ENCODE results near the gene OTULINL. TPM values are rescaled to one million over a fixed set of nuclear protein-coding genes. Genes with fewer than 3 reads are reported as not detected.
A peak's percentile ranks its signal among the peaks of the same experiment; 100 is the strongest.

Gene OTULINL
- total RNA-seq, 1 donor from 2014 or later: 3.8 TPM

DNA sequence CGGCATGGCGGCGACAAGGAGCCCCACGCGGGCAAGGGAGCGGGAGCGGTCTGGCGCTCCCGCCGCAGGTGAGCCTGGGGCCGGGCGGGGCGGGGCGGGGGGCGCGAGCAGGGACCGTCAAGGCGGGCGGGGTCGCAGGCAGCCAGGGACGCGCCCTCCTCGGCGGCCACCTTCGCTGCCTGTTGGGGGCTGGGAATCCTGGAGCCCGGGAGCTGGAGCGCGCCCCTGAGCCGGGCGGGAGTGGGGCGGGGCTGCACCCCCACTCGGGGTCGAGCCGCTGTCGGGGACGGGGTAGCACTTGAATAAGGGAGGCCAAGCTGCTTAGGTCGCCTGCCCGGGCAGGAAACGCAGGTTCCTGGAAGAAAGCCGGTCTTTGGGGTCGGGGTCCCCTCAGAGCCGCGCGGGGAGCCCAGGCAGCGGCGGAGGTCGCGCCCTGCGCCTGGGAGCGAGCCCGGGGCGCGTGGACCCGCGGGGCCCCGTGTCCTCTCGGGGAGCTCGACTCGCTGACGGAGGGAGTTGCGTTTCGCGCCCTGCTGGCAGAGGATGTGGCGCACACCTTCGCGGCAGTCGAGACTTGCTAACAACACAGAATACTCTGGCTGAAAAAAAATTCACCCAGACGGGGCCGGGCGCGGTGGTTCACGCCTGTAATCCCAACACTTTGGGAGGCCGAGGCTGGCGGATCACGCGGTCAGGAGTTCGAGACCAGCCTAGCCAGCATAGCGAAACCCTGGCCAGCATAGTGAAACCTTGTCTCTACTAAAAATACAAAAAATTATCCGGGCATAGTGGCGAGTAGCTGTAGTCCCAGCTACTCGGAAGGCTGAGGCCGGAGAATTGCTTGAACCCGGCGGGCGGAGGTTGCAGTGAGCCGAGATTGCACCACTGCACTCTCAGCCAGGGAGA, 552 bp downstream of the OTULINL start:
- Mint-ChIP-seq H3K4me1 (peaks cover 14% of the 10 kb centered on the region), H3K27ac (no peak overlapping the region)

DNA sequence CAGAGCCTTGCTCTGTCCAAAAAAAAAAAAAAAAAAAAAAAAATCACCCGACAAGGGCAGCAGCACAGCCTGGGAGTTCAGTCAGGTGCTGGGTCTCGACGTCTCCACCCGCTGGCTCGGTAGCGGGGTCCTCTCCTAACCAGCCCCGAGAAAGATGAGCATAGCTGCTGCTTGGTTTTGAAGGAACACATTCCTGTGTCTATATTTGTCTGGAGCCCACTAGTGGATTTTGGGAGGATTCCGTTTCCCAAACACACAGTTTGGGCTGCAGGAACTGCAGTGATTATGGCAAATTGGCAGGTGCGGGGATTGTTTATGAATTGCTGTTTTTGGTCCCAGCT, 1.2 kb downstream of the OTULINL start:
- peaks cover 89% of the 10 kb centered on the region for H3K27me3 Mint-ChIP-seq (ENCODE audit: low read depth)
- H3K4me1 Mint-ChIP-seq: peaks cover 14% of the 10 kb centered on the region
- TF ChIP-seq, protein P1, sequence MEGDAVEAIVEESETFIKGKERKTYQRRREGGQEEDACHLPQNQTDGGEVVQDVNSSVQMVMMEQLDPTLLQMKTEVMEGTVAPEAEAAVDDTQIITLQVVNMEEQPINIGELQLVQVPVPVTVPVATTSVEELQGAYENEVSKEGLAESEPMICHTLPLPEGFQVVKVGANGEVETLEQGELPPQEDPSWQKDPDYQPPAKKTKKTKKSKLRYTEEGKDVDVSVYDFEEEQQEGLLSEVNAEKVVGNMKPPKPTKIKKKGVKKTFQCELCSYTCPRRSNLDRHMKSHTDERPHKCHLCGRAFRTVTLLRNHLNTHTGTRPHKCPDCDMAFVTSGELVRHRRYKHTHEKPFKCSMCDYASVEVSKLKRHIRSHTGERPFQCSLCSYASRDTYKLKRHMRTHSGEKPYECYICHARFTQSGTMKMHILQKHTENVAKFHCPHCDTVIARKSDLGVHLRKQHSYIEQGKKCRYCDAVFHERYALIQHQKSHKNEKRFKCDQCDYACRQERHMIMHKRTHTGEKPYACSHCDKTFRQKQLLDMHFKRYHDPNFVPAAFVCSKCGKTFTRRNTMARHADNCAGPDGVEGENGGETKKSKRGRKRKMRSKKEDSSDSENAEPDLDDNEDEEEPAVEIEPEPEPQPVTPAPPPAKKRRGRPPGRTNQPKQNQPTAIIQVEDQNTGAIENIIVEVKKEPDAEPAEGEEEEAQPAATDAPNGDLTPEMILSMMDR (IDR thresholded peaks at IDR 0.05; ENCODE audit: unreplicated experiment): no peak
- H3K9me3 Mint-ChIP-seq: peaks cover 4% of the 10 kb centered on the region
- DNase-seq (ENCODE audit: low spot score in 2 of 2, unreplicated experiment in 2 of 2): no peak
- no peak overlapping the region for H3K27ac Mint-ChIP-seq
- H3K4me3 Mint-ChIP-seq: peak overlapping the region; percentile 70
- no peaks in the 10 kb centered on the region for H3K36me3 Mint-ChIP-seq

More for the DNA sequence above, 552 bp downstream of the OTULINL start:
- Mint-ChIP-seq H3K27me3 (ENCODE audit: low read depth) (peaks cover 87% of the 10 kb centered on the region), H3K9me3 (peaks cover 4% of the 10 kb centered on the region), H3K36me3 (no peaks in the 10 kb centered on the region), H3K4me3 (peak overlapping the region; percentile 70)
- TF ChIP-seq, protein P1 (IDR thresholded peaks at IDR 0.05; ENCODE audit: unreplicated experiment): no peak
- DNase-seq (ENCODE audit: low spot score in 2 of 2, unreplicated experiment in 2 of 2): peak; percentile 33 to 58

DNA sequence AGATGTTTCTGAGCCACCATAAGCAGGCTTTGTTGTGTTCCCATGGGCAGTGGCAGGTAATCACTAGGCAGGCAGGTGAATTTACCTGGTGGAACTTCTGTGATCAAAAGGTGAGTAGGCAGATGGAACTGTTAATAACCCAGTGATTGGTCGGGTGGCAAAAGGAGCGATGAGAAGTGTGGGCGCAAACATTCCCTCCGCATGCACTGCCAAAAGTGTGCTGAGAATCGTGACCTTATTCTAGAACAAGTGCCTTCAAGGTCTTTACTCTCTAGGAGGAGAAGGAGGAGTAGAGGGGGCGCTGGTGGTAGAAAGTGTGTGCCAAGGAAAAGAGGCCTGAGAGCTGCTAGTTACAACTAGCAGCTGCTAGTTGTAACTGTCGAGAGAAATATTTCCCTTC, 3.3 kb downstream of the OTULINL start:
- H3K27me3 Mint-ChIP-seq (ENCODE audit: low read depth): peaks cover 80% of the 10 kb centered on the region
- no peak overlapping the region for H3K27ac Mint-ChIP-seq
- TF ChIP-seq, protein P1 (IDR thresholded peaks at IDR 0.05; ENCODE audit: unreplicated experiment): no peak
- DNase-seq (ENCODE audit: low spot score in 2 of 2, unreplicated experiment in 2 of 2): no peak
- H3K4me3 Mint-ChIP-seq: no peak overlapping the region
- H3K9me3 Mint-ChIP-seq: peaks cover 4% of the 10 kb centered on the region
- H3K4me1 Mint-ChIP-seq: peaks cover 14% of the 10 kb centered on the region
- no peaks in the 10 kb centered on the region for H3K36me3 Mint-ChIP-seq

DNA sequence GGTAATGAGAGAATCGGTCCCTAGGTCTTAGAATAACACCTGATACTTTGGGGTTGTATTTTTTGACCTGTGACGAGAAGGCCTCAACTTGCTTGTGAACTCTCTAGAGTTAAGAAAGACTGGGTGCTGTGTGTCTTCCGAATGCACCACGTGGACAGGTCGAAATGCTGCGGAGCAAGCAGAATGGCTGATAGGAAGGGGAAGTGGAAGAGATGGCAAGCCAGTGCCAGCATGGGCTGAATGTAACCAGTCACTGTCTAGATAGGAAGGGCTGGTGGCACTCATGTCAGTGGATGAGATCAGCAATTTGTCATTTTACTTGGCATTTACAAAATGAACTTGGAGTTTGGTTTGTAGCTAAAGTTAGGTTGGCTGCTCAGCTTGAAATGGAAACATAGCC, 5.6 kb downstream of the OTULINL start:
- TF ChIP-seq, protein P1 (IDR thresholded peaks at IDR 0.05; ENCODE audit: unreplicated experiment): no peak
- no peak for DNase-seq (ENCODE audit: low spot score in 2 of 2, unreplicated experiment in 2 of 2)
- Mint-ChIP-seq H3K9me3 (peaks cover 4% of the 10 kb centered on the region), H3K36me3 (no peaks in the 10 kb centered on the region), H3K4me3 (no peak overlapping the region), H3K4me1 (peaks cover 3% of the 10 kb centered on the region), H3K27ac (no peak overlapping the region), H3K27me3 (ENCODE audit: low read depth) (peaks cover 70% of the 10 kb centered on the region)

DNA sequence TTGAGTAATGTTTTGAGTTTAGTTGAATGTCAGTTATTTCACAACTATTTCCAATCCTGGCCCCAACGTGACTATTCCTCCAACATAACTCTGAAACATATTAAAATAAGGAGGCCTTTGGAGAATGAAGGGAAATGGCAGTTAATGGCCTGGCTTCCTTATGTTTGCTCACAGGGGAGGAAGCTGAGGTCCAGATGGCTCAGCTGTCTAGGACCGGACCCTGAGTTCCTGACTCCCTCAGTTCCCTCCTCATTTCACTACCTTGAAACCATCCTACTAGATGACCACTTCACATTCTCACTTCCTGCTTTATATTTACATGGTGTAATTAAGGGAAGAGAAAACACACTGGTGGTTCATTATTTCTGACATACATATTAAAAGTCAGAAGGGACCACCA, 6.6 kb downstream of the OTULINL start:
- TF ChIP-seq, protein P1 (IDR thresholded peaks at IDR 0.05; ENCODE audit: unreplicated experiment): no peak
- no peak overlapping the region for H3K4me3 Mint-ChIP-seq
- no peak overlapping the region for H3K27ac Mint-ChIP-seq
- H3K27me3 Mint-ChIP-seq (ENCODE audit: low read depth): peaks cover 67% of the 10 kb centered on the region
- H3K9me3 Mint-ChIP-seq: peaks cover 4% of the 10 kb centered on the region
- no peaks in the 10 kb centered on the region for H3K4me1 Mint-ChIP-seq
- no peak for DNase-seq (ENCODE audit: low spot score in 2 of 2, unreplicated experiment in 2 of 2)
- H3K36me3 Mint-ChIP-seq: no peaks in the 10 kb centered on the region

All from mesothelial cell of epicardium (in vitro differentiated cells).